Effector CD4-positive, alpha-beta T cell (primary cell): ENCODE measurements around the gene CTDNEP1.
"Not testable (repeated sequence)": the region's sequence is repeated elsewhere in the genome, so short reads cannot be mapped to it uniquely, and the experiment has no call there.

Source experiments
- DNase-seq: peaks from one replicate; pipeline ENCODE4 v3.0.0-alpha.2; 2020

Gene CTDNEP1

GRCh38 chr17:7243838-7244237, 7.7 kb downstream of the CTDNEP1 start:
- not testable (repeated sequence) for DNase-seq

- DNase-seq: no peak
These were observed 8.1 kb downstream of the CTDNEP1 start for GRCh38 chr17:7243453-7243729.

- DNase-seq: peak; percentile 91
These were observed 8.6 kb downstream of the CTDNEP1 start for GRCh38 chr17:7242717-7243452.

GRCh38 chr17:7241783-7242716, 9.5 kb downstream of the CTDNEP1 start, which contains the start of gene GABARAP:
GABARAP (minus strand) TSS chr17:7242449; CDS start chr17:7242330, 119 bp downstream.
- DNase-seq: peak; percentile 91

GRCh38 chr17:7241090-7241733, 10.3 kb downstream of the CTDNEP1 start:
- DNase-seq: no peak

- DNase-seq: no peak
These were observed 11.2 kb downstream of the CTDNEP1 start for GRCh38 chr17:7240375-7240774.

- peak; percentile 93 for DNase-seq
These were observed 12.2 kb downstream of the CTDNEP1 start, which contains the start of gene PHF23 for GRCh38 chr17:7239091-7240027. PHF23 (minus strand) TSS chr17:7239457; CDS start chr17:7239279, 178 bp downstream.

- no peak for DNase-seq
These were observed 13.0 kb downstream of the CTDNEP1 start for GRCh38 chr17:7238420-7239090.

- DNase-seq: peak; percentile 65
These were observed 13.6 kb downstream of the CTDNEP1 start for GRCh38 chr17:7237761-7238419.

GRCh38 chr17:7237266-7237760, 14.2 kb downstream of the CTDNEP1 start:
- DNase-seq: no peak

GRCh38 chr17:7236808-7237207, 14.7 kb downstream of the CTDNEP1 start:
- no peak for DNase-seq

GRCh38 chr17:7235693-7236665, 15.6 kb downstream of the CTDNEP1 start:
- DNase-seq: no peak

- peak; percentile 94 for DNase-seq
These were observed 17.2 kb downstream of the CTDNEP1 start, which contains the start of gene DVL2 for GRCh38 chr17:7234083-7234951. DVL2 (minus strand) TSS chr17:7234517; CDS start chr17:7234262, 255 bp downstream.

- DNase-seq: no peak
These were observed 17.8 kb downstream of the CTDNEP1 start for GRCh38 chr17:7233701-7234082.

GRCh38 chr17:7232114-7232513, 19.4 kb downstream of the CTDNEP1 start:
- DNase-seq: no peak

- DNase-seq: no peak
These were observed 22.0 kb downstream of the CTDNEP1 start for GRCh38 chr17:7229504-7229903.

- no peak for DNase-seq
These were observed 22.6 kb downstream of the CTDNEP1 start for GRCh38 chr17:7228920-7229319.
